Memory B cell (primary cell): ENCODE measurements around the gene NSMCE4A.

ENCODE experiments used
- ATAC-seq: fragments of 150-1000 bp; cut with Tn5 transposase; 2 replicates; pipeline ENCODE4 v1.10.0; 2021; ENCODE audit warnings: low read depth, mild to moderate bottlenecking, moderate library complexity
- DNase-seq, 2 donors: peaks; one replicate each; pipeline ENCODE4 v3.0.0; 2022; ENCODE audit warnings: low spot score in 2 of 2
- H3K27ac Mint-ChIP-seq: one replicate; pipeline ENCODE4 v1.8.0; 2022; ENCODE audit warnings: mild to moderate bottlenecking, moderate library complexity, mixed read lengths
- H3K27me3 Mint-ChIP-seq: one replicate; pipeline ENCODE4 v1.8.0; 2022; ENCODE audit warnings: mixed read lengths
- H3K36me3 Mint-ChIP-seq: one replicate; pipeline ENCODE4 v1.8.0; 2022; ENCODE audit warnings: mild to moderate bottlenecking, mixed read lengths
- H3K4me1 Mint-ChIP-seq: one replicate; pipeline ENCODE4 v1.8.0; 2022; ENCODE audit warnings: mixed read lengths
- H3K4me3 Mint-ChIP-seq: one replicate; pipeline ENCODE4 v1.8.0; 2022; ENCODE audit warnings: mild to moderate bottlenecking, moderate library complexity, mixed read lengths
- H3K9me3 Mint-ChIP-seq: one replicate; pipeline ENCODE4 v1.8.0; 2022; ENCODE audit warnings: mixed read lengths

Gene NSMCE4A

GRCh38 chr10:121911421-121911697, 63.7 kb downstream of the NSMCE4A start:
- Mint-ChIP-seq H3K27me3 (no peaks in the 10 kb centered on the region), H3K36me3 (peaks cover 22% of the 10 kb centered on the region), H3K4me1 (peaks cover 5% of the 10 kb centered on the region), H3K4me3 (no peak overlapping the region), H3K9me3 (no peaks in the 10 kb centered on the region), H3K27ac (no peak overlapping the region)
- ATAC-seq (no peak), DNase-seq (no peak)

DNA sequence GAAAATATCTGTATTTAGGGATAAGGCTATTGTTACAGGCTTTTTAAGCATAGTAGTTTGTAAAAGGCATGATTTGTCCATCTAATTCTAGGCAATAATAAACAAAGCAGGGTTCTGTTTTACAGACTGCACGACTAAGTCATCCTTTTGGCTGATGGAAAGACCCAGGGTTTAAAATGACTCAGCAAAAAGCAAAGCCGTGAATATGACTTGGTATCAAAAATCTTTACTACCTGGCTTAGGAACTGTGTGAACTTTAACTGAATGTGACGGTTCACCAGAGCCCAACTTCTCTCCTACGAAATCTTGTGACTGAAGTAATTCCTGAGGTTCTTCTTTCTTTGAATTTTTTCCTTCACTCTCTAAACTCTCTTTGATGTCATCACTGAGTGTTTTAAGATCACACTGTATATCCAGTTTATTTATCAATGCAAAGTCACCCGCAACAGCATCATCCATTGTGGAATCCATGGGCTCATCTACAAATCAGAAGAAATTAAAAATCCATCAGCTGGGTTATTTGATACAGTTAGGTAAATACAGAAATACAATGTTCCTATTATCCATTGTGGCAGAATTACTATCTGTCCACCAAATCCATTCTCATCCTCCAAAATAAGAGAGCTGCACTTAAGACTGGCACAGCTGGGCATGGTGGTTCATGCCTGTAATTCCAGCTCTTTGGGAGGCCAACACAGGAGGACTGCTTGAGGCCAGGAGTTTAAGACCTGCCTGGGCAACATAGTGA, 64.2 kb downstream of the NSMCE4A start:
- H3K27me3 Mint-ChIP-seq: no peaks in the 10 kb centered on the region
- H3K4me1 Mint-ChIP-seq: peaks cover 5% of the 10 kb centered on the region
- no peaks in the 10 kb centered on the region for H3K9me3 Mint-ChIP-seq
- H3K27ac Mint-ChIP-seq: peak overlapping the region; percentile 76
- DNase-seq (no peak), ATAC-seq (no peak)
- peaks cover 22% of the 10 kb centered on the region for H3K36me3 Mint-ChIP-seq
- no peak overlapping the region for H3K4me3 Mint-ChIP-seq
